Effector CD8-positive, alpha-beta T cell (primary cell): ENCODE results near the gene ST8SIA2.

Source experiments
- DNase-seq: peaks from one replicate; lab custom pipeline; 2025; lab: John Stamatoyannopoulos, UW
- total RNA-seq, 4 experiments: gene quantifications; one replicate each; lab custom pipeline; 2026; lab: John Stamatoyannopoulos, UW

The ST8SIA2 gene
- total RNA-seq: 0 reads per million in 4 experiments

DNA sequence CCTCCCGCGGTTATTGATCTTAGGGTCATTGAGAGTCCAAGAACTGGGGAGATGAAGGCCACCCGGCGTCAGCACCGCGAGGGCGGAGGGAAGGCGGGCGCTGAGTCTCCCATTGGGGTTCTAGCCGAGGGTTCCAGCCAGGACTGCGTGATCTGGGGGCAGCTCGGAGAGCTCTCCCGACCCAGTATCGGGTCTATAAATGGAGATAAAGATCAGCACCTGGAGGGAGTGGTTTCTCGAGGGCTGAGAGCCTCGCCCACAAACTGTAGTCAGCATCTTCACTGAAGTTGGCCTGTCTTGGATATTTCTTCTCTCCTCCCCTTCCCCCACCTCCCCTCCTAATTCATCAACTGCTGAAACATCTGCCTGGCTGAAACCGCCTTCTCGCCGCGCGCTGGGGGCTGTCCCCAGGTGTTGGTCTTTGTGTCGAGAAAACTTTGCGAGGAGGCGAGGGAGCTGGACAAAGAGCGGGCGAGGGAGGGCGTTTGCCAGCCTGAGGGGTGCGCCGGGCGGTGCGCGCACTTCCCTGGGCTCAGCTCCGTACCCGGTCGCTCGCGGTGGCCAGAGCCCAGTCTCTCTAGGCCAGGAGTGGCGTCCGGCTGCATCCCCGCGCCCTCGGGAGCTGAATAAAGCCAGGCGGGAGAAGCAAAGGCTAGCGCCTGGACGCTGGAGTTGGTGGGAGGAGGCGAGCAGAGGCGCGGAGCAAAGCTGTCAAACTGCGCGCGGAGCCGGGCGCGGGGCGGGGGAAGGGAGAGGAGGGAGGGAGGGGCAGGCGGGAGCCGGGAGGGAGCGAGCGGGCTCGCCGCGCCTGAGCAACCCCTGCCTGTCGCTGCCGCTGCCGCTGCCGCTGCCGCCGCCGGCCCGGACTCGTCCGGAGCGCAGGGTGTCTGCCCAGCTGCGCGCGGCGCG, at the start of gene ST8SIA2:
Gene ST8SIA2 (plus strand): TSS at position 811 of the 909 bp plus-strand sequence. CDS start 184 bp downstream, outside the sequence.
- no peak for DNase-seq

- DNase-seq: no peak
Measured at GRCh38 chr15:92343924-92344643, 49.6 kb upstream of the ST8SIA2 start.

DNA sequence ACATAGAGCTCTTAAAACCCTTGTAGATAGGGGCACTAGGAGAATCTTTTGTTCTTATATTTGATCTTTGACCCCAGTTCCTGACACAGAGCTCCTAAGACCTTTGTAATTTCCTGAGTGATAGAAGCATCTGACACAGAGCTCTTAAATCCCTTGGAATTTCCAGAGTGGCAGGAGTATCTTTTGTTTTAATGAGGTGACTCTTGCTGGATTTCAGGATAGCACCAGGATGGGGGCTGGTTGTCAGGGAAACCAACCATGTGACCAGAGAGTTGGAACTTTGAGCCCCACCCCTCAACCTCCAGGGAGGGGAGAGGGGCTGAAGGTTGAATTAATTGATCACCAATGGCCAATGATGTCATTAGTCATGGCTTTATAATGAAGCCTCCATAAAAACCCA, 47.6 kb upstream of the ST8SIA2 start:
- DNase-seq: no peak

DNA sequence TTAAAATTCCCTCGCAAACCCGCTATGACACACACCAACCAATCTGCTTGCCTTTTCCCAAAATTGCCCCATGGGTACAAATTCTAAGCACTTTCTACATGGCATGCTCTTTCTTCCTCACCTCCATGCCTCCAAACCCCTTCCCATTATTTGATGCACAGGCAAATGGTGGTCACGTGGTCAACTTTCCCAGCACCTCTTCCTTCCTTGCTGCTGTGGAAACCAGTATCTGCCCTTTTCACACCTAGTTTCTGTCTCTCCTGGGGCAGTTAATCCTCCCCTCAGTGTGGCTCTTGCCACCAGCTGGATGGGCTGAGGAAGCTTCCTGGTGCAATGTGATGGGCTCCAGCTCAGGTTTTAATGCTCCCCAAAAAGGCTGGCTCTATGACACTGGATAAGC, 38.4 kb upstream of the ST8SIA2 start:
- no peak for DNase-seq

GRCh38 chr15:92361321-92362000, 32.2 kb upstream of the ST8SIA2 start:
- DNase-seq: no peak

DNA sequence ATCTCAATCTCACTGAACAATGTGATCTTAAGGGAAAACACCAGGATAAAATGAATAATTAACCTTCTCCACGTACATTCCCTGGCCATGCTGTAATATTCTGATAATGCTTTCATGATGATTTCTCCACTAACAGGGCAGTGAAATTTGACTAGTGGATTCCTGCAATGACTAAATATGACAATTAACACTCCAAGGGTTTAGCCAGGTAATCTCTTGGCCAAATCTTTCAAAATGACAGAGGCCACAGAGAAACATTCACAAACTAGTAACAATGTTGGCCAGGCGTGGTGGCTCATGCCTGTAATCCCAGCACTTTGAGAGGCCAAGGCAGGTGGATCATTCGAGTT, 31.7 kb upstream of the ST8SIA2 start:
- no peak for DNase-seq

DNA sequence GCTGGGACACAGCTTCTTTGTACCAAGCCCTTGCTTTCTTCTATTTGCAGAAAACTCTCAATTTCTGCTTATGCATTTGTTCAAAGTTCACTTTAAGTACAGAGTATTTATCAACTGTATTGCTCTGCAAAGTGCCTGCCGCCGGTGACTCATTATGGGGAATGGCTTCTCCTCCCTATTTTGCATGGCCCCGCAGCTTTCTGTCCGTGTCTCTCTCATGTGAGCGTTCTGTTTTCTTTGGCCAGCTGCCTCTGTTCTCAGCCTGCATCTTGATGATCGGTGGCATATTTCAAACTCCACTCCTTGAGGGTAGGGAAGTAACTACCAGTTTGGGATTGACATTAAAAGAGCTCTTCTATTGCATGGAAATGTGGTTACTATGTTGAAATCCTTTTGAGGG, 28.6 kb upstream of the ST8SIA2 start:
- no peak for DNase-seq

DNA sequence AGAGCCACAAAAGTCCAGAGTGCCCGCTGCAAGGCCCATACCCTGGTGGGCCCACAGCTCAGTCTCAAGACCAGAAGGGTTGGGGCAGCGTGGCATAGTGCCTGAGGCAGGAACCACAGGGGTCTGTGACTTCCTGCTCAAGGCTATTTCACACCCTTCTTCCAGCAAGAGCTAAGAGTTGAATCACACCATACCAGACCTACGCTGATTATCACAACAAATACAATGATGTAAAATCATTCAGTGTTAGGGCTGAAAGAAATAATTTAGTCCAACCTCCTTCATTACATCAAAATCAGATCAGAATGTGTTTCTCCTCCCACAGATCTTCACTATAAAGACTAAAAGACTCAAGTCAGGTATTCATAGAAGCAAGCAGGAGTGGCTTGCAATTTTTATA, 27.8 kb upstream of the ST8SIA2 start:
- DNase-seq: no peak

DNA sequence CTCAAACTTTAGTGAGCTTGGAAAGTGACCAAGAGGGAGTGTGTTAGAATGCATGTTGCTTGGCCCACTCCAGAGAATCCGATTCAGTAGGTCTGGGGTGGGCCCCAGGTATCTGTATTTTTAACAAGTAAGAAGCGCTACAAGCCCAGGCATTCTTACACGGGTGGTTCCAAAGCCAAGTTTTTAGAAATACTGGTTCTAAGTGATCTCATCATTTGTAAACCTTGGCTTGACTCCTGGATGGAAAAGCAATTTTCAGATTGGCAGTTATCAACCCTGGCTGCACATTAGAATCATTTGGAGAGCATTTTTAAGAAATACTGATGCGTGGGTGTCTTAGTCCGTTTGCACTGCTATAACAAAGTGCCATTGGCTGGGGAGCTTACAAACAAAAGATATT, 27.3 kb upstream of the ST8SIA2 start:
- no peak for DNase-seq

- DNase-seq: no peak
Measured at GRCh38 chr15:92375057-92375456, 18.6 kb upstream of the ST8SIA2 start.

DNA sequence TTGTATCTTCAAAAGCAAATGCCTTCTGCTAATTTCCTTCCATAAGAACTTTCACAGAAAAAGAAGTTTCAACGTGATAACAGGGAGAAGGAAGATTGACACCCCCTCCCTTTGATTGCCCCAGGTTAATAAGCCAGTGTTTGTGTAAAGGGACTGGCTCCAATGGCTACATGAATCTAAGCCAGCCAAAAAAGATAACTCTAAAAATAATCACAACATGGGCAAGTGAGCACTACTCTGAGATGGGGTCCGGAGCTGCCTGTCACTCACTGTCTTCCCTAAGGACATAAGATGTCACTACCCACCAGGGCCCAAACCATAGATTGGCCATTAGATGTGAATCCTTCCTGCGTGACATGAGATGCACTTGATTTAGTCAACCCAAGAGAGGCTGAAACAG, 17.6 kb upstream of the ST8SIA2 start:
- no peak for DNase-seq

- no peak for DNase-seq
Measured at GRCh38 chr15:92377083-92377789, 16.4 kb upstream of the ST8SIA2 start.

- DNase-seq: no peak
Measured at GRCh38 chr15:92383519-92384324, 10.0 kb upstream of the ST8SIA2 start.

GRCh38 chr15:92384381-92384780, 9.3 kb upstream of the ST8SIA2 start:
- no peak for DNase-seq

DNA sequence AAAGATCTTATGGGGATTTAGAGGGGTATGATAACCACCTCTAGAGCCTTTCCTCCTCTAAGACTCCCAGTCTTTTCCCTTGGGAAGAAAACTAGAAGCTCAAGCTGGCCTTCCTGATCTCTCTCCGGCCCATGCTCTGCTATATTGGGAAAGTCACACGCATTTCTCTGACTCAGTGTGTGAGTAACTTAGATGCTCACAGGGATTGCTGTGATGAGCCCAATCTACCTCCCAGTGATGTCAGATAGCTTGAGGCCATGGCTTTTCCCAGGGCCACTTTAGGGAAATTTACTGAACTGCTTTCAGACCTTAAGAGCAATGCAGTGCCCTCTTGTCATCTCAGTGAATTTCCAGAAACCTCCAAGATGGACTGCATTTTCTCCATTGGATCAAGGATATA, 8.6 kb upstream of the ST8SIA2 start:
- no peak for DNase-seq

- no peak for DNase-seq
Measured at GRCh38 chr15:92391640-92392039, 2.0 kb upstream of the ST8SIA2 start.

DNA sequence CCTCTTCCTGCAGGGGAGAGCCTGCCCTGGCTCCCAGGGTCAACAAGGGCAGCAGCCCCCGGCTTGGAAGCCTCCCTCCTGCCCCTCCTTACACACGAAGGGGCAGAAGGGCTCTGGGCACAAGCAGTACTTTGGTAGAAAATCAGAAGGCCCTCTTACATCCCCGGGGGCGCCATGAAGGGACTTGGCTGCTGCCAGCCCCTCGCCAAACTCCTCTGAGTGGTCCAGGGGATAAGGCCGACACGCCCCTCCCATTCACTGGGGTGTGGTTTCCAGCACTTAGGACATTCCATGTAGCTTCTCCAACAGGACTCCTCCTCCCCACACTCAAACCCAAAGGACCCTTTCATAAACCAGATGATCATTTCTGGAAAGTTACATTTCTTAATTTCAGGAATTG, 1.2 kb upstream of the ST8SIA2 start:
- no peak for DNase-seq

GRCh38 chr15:92393980-92394308, 263 bp downstream of the ST8SIA2 start:
- DNase-seq: no peak

DNA sequence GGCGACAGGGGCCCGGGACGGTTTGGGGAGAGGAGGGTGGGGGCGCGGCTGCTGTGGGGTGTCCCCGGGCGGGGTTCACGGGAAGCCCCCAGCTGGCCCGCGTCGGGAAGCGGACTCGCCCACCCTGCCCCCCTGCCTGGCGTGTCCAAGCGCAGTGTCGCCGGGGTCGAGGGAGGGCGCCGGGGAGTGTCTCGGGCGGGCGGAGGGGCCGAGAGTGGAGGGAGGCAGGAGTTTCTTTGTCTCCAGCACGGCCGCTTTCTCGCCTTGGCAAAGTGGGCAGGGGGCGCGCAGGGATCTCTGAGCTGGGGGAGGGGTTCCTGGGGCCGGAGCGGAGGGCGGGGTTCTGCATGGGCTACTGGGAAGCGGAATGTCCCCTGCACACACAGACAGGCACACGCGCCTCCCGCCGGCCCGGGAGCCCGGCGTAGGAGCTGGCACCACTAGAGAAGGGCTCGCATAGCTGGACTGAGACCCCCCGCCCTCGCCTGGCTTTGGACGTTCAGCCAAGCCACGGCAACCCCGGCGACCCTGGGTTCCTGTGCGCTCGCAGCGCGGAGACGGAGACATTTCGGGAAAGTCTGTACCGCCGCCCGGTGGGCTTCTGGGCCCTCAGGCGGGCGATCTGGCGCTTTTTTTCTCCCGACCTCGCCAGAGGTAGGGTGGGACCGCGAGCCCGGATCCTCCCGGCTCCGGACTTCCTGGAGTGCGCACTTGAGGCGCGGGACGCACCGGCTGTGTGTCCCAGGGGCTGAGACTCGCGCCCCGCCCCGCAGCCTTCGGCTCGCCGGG, 822 bp downstream of the ST8SIA2 start:
- no peak for DNase-seq

GRCh38 chr15:92395098-92395635, 1.5 kb downstream of the ST8SIA2 start:
- DNase-seq: no peak
